ENCODE results near the gene CBX5.
"Not testable (repeated sequence)": the region's sequence is repeated elsewhere in the genome, so short reads cannot be mapped to it uniquely, and the experiment has no call there.

- TF ChIP-seq CTCF, POLR2A, POLR2AphosphoS5 (IDR thresholded peaks at IDR 0.05): not testable (repeated sequence)
Observed at GRCh38 chr12:54281694-54282093, 1.8 kb upstream of the CBX5 start.

Data from prostate gland (tissue), 2 donors.